WTC11 (cell line): ENCODE data around the gene NOP9. TPM values are rescaled to one million over a fixed set of nuclear protein-coding genes. Genes with fewer than 3 reads are reported as not detected.

Experiments
- ATAC-seq: fragments of 200-7000 bp; cut with Tn5 transposase; 2 replicates; pipeline ENCODE4 v1.10.0; 2021; ENCODE audit warnings: mild to moderate bottlenecking, moderate library complexity
- CTCF ChIA-PET: fragments of 300-600 bp; sonication (Branson Sonifier 250); formaldehyde crosslinking; loops from one replicate; lab custom pipeline; 2021; ENCODE audit warnings: antibody characterized with exemption; lab: Charles Lee
- POLR2A ChIA-PET: fragments of 350-600 bp; sonication (Branson Sonifier 250); formaldehyde crosslinking; loops from one replicate; lab custom pipeline; 2021; ENCODE audit warnings: antibody characterized with exemption; lab: Charles Lee
- DNase-seq: peaks from one replicate; pipeline ENCODE4 v3.0.0; 2021; ENCODE audit warnings: low spot score
- H3K27ac Mint-ChIP-seq: 2 replicates; pipeline ENCODE4 v1.8.0; 2021; ENCODE audit warnings: mixed read lengths
- H3K27me3 Mint-ChIP-seq: 2 replicates; pipeline ENCODE4 v1.8.0; 2021; ENCODE audit warnings: low read depth, mild to moderate bottlenecking, moderate library complexity, mixed read lengths
- H3K36me3 Mint-ChIP-seq: 2 replicates; pipeline ENCODE4 v1.8.0; 2021; ENCODE audit warnings: mixed read lengths
- H3K4me1 Mint-ChIP-seq: 2 replicates; pipeline ENCODE4 v1.8.0; 2022; ENCODE audit warnings: mixed read lengths
- H3K4me3 Mint-ChIP-seq: 2 replicates; pipeline ENCODE4 v1.8.0; 2021; ENCODE audit warnings: mild to moderate bottlenecking, moderate library complexity, mixed read lengths
- H3K9me3 Mint-ChIP-seq: 2 replicates; pipeline ENCODE4 v1.8.0; 2021; ENCODE audit warnings: mixed read lengths
- AFF4 ChIP-seq: sonication (generic); formaldehyde crosslinking; IDR thresholded peaks from 2 replicates; pipeline ENCODE4 v1.8.1; 2023; ENCODE audit warnings: mild to moderate bottlenecking, missing genetic modification reagents, borderline replicate concordance
- CBFB ChIP-seq: sonication (generic); formaldehyde crosslinking; IDR thresholded peaks from 2 replicates; pipeline ENCODE4 v1.8.1; 2022; ENCODE audit warnings: mild to moderate bottlenecking, low read depth, missing genetic modification reagents
- CREM ChIP-seq: sonication (generic); formaldehyde crosslinking; IDR thresholded peaks from 2 replicates; pipeline ENCODE4 v1.8.1; 2022; ENCODE audit warnings: mild to moderate bottlenecking, missing genetic modification reagents, moderate library complexity
- CTCF ChIP-seq: fragments of 200-600 bp; IDR thresholded peaks from 2 replicates; pipeline ENCODE4 v1.8.0; 2022; ENCODE audit warnings: antibody characterized with exemption
- E2F4 ChIP-seq: sonication (generic); formaldehyde crosslinking; IDR thresholded peaks from 2 replicates; pipeline ENCODE4 v1.8.1; 2022; ENCODE audit warnings: low read depth, mild to moderate bottlenecking, moderate library complexity, missing genetic modification reagents, borderline replicate concordance
- ESRRA ChIP-seq: sonication (generic); formaldehyde crosslinking; IDR thresholded peaks from 2 replicates; pipeline ENCODE4 v1.8.1; 2022; ENCODE audit warnings: mild to moderate bottlenecking, missing genetic modification reagents, borderline replicate concordance
- FOXJ3 ChIP-seq: sonication (generic); formaldehyde crosslinking; IDR thresholded peaks from 2 replicates; pipeline ENCODE4 v1.9.0; 2021; ENCODE audit warnings: missing genetic modification reagents, mild to moderate bottlenecking, borderline replicate concordance
- GABPB1 ChIP-seq: sonication (generic); formaldehyde crosslinking; IDR thresholded peaks from 2 replicates; pipeline ENCODE4 v1.8.1; 2023; ENCODE audit warnings: mild to moderate bottlenecking, missing genetic modification reagents
- GRHL2 ChIP-seq: fragments of 250-450 bp; sonication (Bioruptor Pico); IDR thresholded peaks from 2 replicates; pipeline ENCODE4 v1.8.0; 2022; ENCODE audit warnings: mild to moderate bottlenecking, moderate library complexity; ENCODE audit not compliant: insufficient replicate concordance, severe bottlenecking
- JUN ChIP-seq: sonication (generic); formaldehyde crosslinking; IDR thresholded peaks from 2 replicates; pipeline ENCODE4 v1.8.0; 2023; ENCODE audit warnings: mild to moderate bottlenecking, missing genetic modification reagents
- NFE2L1 ChIP-seq: sonication (generic); formaldehyde crosslinking; IDR thresholded peaks from 2 replicates; pipeline ENCODE4 v1.8.1; 2023; ENCODE audit warnings: missing genetic modification reagents
- NR1H2 ChIP-seq: sonication (generic); formaldehyde crosslinking; IDR thresholded peaks from 2 replicates; pipeline ENCODE4 v1.9.0; 2021; ENCODE audit warnings: mild to moderate bottlenecking, moderate library complexity, missing genetic modification reagents
- TEAD4 ChIP-seq: sonication (generic); formaldehyde crosslinking; IDR thresholded peaks from 2 replicates; pipeline ENCODE4 v1.8.0; 2022; ENCODE audit warnings: mild to moderate bottlenecking, missing genetic modification reagents
- USF1 ChIP-seq: sonication (generic); formaldehyde crosslinking; IDR thresholded peaks from 2 replicates; pipeline ENCODE4 v1.8.0; 2022; ENCODE audit warnings: mild to moderate bottlenecking, missing genetic modification reagents
- ZNF396 ChIP-seq: fragments of 250-450 bp; sonication (Bioruptor Pico); IDR thresholded peaks from 2 replicates; pipeline ENCODE4 v1.8.0; 2021; ENCODE audit warnings: mild to moderate bottlenecking, moderate library complexity, borderline replicate concordance
- ZNF423 ChIP-seq: fragments of 250-450 bp; sonication (Bioruptor Pico); IDR thresholded peaks from 2 replicates; pipeline ENCODE4 v2.1.2; 2022; ENCODE audit warnings: mild to moderate bottlenecking, moderate library complexity
- ZNF512 ChIP-seq: sonication (generic); formaldehyde crosslinking; IDR thresholded peaks from 2 replicates; pipeline ENCODE4 v1.8.1; 2022; ENCODE audit warnings: missing genetic modification reagents, borderline replicate concordance
- total RNA-seq: library from RNA; stranded (reverse); gene quantifications from 3 replicates; pipeline ENCODE4 v1.2.3, GENCODE V29; 2021

Gene NOP9
- total RNA-seq, 1 experiment from 2014 or later = 44.4 TPM

- no peak for TF ChIP-seq AFF4 (CRISPR knock-in tag)
- TF ChIP-seq ESRRA (CRISPR knock-in tag) = no peak
- TF ChIP-seq TEAD4 (CRISPR knock-in tag) = no peak
- no peak for TF ChIP-seq ZNF512 (CRISPR knock-in tag)
- TF ChIP-seq ZNF396 (CRISPR knock-in tag) = no peak
- TF ChIP-seq GABPB1 (CRISPR knock-in tag) = no peak
- no peak for TF ChIP-seq JUN (CRISPR knock-in tag)
- no peak for TF ChIP-seq E2F4 (CRISPR knock-in tag)
- TF ChIP-seq CBFB (CRISPR knock-in tag) = no peak
These were observed 42.7 kb upstream of the NOP9 start (continued) for GRCh38 chr14:24256960-24257359.

GRCh38 chr14:24258119-24258518 lies 41.5 kb upstream of the NOP9 start:
- Mint-ChIP-seq H3K27ac (no peak overlapping the region), H3K27me3 (no peaks in the 10 kb centered on the region; the same call in 1 of the 2 replicates), H3K36me3 (no peaks in the 10 kb centered on the region), H3K9me3 (no peaks in the 10 kb centered on the region), H3K4me1 (no peaks in the 10 kb centered on the region), H3K4me3 (no peak overlapping the region)
- TF ChIP-seq GRHL2 = no peak
- no peak for TF ChIP-seq NR1H2 (CRISPR knock-in tag)
- no peak for TF ChIP-seq ZNF512 (CRISPR knock-in tag)
- CTCF ChIA-PET = interaction anchor here (1.7 kb wide), 1 partner anchor 50 kb away, joined by 8 read pairs; the partner anchor contains the start of gene CIDEB
- ATAC-seq (no peak), DNase-seq (no peak)
- POLR2A ChIA-PET = no interaction called here

GRCh38 chr14:24258548-24259265 lies 40.9 kb upstream of the NOP9 start:
- Mint-ChIP-seq H3K27ac (no peak overlapping the region), H3K4me1 (no peaks in the 10 kb centered on the region), H3K27me3 (no peaks in the 10 kb centered on the region; the same call in 1 of the 2 replicates), H3K9me3 (no peaks in the 10 kb centered on the region), H3K36me3 (no peaks in the 10 kb centered on the region), H3K4me3 (no peak overlapping the region)
- DNase-seq (no peak), ATAC-seq (no peak)
- TF ChIP-seq FOXJ3 (CRISPR knock-in tag) (no peak), USF1 (CRISPR knock-in tag) (no peak), ZNF423 (CRISPR knock-in tag) (no peak), NFE2L1 (CRISPR knock-in tag) (no peak), CREM (CRISPR knock-in tag) (no peak), CTCF (no peak)
- ChIA-PET POLR2A (no interaction called here), CTCF (no interaction called here)
